ENCODE results near the gene FBXW4.
"Not testable (repeated sequence)": the region's sequence is repeated elsewhere in the genome, so short reads cannot be mapped to it uniquely, and the experiment has no call there.

FBXW4 gene

DNA sequence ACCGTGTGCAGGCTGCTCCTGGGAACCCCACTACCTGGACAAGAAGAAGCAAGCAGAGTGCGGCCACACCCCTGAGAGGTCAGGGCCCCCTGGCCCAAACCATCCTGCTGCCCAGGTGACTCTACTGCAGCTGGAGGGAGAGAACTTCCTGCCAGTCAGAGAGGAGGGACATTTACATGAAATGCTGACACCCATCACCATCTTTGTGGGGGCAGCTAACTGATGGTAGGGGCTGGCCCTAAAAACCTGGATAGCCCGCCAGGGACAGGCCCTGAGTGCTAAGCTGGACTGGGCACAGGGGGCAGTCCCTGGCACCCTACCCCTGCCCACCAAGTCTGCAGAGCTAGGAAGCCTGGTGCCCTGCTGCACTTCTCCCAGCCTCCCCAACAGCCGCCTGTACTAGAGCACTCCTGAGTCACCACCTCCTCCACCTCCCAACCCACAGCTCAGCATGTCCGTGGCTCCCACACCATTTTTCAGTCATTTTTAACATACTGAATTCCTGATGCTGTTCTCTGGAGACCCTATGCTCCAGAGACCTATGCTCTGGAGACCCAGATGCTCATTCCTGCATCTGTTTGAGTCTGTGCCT is 79.3 kb downstream of the FBXW4 start:
- DNase-seq: no peak

- DNase-seq: no peak
These were observed 80.1 kb downstream of the FBXW4 start for GRCh38 chr10:101614663-101615524.

- no peak for DNase-seq
These were observed 81.3 kb downstream of the FBXW4 start for GRCh38 chr10:101613646-101614045.

GRCh38 chr10:101612872-101613271 is 82.1 kb downstream of the FBXW4 start:
- DNase-seq: no peak

- no peak for DNase-seq
These were observed 82.9 kb downstream of the FBXW4 start for GRCh38 chr10:101612086-101612485.

- DNase-seq: peak; percentile 16 to 31
These were observed 83.7 kb downstream of the FBXW4 start for GRCh38 chr10:101611096-101611905.

DNA sequence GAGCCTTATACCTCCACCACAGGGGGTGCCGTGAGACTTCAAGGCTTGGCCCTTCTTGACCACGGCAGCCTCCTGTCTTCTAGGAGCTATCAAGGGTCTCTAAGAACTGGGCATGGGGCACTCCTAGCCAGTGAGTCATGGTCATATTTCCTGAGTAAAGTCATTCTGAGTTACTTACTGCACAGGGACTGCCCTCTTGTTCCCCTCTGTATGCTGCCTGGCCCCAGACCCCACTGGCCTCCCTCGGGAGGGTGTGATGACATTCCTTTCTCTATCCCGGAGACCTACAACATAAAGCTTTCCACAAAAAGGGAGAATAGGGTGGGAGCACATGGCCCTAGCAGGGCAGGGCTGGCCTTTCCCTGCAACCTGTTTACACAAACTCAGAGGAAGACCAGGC is 85.5 kb downstream of the FBXW4 start:
- DNase-seq: no peak

GRCh38 chr10:101607124-101607523 is 87.8 kb downstream of the FBXW4 start:
- no peak for DNase-seq

DNA sequence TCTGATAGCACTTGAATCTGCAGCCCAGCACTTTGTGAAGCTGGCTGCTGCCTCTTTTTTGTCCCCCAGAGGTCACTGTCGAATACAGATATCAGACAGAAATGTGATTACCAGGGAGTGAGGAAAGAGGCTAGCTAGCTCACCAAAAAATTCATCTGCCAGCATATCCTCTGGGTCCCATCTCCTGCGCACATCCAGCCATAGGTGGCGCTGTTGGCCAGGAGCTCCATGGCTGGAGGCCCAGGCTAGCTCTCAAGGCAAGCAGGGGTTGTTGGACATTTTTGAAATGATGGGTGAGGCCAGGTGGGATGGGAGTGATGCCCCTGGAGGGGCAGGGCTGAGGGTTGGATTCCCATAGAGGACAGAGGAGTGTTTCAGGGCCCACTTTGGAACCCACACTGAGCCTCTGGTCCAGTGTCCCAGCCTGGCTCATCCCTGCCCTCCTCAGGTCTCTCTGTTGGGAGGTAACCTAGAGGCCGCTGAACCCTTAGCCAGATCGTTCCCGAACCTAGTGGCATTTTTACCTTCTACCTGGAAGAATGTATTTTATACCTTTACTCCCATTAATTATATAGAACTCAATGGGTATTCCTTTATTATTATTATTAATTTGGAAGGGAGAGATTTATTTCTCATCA is 92.1 kb downstream of the FBXW4 start:
- DNase-seq: peak; percentile 82 to 86

- no peak for DNase-seq
These were observed 93.4 kb downstream of the FBXW4 start for GRCh38 chr10:101601541-101601940.

GRCh38 chr10:101597091-101597900 is 97.7 kb downstream of the FBXW4 start:
- no peak for DNase-seq

DNA sequence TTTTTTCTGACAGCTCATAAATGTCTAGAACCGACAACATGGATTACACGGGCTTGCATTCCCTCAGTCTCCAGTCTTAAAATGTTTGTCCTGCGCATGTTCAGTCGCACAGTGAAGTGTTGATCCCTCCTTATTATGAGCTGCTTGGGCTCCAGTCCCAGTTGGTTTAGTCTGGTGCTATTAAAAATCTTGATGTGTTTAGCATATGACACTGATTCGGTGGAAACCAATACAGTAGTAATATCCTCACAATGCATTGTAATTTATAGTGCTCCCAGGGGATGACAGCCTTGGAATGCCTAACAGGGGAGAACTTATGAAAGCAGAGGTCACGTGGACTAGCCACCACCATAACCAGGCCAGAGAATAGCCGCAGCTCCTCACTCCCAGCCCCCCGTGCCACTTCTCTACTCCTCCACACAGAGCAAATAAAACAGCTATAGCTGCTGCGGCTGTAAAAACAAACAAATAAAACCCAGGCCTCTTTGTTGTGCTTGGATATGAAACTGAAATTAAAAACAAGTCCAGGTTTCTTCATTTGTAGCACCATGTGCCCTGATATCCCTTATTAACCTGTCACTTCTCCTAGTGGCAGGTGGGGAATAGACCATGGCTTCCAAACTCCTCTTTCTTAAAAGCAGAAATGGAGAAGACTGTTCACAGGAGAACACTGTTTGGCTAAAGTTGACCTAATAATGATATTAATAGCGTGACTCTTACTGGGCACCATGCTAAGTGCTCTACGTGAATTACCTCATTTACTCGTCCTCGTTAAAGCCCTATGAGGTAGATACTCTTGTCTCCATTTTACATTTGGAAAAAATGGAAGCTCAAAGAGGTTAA is 99.2 kb downstream of the FBXW4 start:
- DNase-seq: no peak

DNA sequence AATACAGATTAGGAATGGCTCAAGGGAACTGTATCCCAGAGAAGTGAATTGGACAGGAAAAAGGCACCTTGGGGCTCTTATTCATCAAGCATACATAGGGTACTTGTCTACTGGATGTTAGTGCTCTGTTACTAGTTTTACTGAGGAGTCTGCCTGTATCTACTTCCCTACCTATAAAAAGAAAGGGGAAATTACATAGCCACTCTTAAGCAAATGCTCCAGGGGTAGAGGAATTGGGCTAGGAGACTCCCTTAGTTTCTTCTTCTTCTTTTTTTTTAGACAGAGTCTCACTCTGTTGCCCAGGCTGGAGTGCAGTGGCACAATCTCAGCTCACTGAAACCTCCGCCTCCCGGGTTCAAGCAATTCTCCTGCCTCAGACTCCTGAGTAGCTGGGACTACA is 101.6 kb downstream of the FBXW4 start:
- not testable (repeated sequence) for DNase-seq

GRCh38 chr10:101588879-101589278 is 106.1 kb downstream of the FBXW4 start:
- no peak for DNase-seq

DNA sequence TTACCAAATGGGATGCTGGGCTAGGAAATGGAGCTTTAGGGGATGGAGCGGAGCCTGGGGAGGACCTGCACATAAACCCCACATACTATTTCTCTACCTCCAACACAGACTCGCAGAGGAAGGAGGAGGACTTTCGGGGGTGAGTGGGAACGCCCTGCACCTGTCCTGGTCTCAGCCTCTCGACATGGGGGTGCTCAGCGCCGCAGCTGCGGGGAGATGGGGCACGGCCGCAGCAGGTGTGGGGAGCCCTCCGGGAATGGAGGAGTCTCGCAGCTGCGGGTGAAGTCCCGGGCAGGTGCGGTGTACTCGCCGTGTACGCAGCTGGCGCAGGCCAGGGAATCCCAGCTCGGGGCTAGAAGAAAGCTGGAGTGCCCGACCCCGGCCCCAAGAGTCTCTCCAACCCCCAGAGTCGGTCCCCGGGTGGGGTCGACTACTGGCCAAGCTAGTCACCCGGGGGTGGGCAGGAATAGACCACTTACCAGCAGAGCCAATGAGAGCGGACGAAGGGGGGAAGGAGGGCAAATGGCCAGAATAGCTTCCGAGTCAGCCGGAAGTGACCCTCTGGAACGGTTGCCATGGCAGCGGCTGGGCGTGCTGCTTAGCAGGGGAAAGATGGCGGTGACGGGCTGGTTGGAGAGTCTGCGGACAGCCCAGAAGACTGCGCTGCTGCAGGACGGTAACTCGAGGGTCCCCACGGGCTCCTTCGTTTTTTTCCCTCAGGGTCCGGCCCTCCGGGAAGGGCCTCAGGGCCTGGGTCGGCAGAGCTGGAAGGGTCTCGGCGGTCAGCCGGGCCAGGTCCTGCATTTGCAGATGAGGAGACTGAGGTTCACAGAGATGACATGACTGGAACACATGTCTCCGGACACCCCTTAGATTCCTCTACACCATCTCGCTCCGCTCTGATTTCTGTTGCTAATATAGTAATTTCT is 107.0 kb downstream of the FBXW4 start, which contains the start of the genes DPCD and POLL:
TSS of gene DPCD (plus strand) at position 597 of the 929 bp plus-strand sequence. CDS start at position 613, 16 bp downstream.
TSS of gene POLL (minus strand) at position 533 of the 929 bp plus-strand sequence. CDS start 897 bp downstream, outside the sequence.
- DNase-seq: peak; percentile 96 to 97

DNA sequence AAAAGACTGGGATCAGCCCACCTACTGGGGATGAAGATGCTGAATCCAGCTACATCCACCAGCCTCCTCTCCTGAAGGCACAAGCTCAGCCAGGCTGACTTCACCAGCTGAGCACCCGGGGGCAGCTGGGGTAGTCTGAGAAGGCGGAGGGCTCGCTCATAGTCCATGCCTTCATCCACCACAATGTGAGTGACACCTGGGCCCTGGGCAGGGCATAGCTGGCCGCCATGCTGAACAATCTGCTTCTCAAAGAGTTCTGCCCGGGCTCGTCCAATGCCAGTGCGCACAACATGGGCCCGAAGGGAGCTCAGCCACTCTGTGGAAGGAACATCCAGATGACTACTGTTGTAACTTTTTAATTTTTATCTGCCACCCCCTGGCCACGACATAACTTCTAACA is 109.1 kb downstream of the FBXW4 start:
- no peak for DNase-seq

GRCh38 chr10:101580486-101581399 is 114.2 kb downstream of the FBXW4 start:
- DNase-seq: no peak

DNA sequence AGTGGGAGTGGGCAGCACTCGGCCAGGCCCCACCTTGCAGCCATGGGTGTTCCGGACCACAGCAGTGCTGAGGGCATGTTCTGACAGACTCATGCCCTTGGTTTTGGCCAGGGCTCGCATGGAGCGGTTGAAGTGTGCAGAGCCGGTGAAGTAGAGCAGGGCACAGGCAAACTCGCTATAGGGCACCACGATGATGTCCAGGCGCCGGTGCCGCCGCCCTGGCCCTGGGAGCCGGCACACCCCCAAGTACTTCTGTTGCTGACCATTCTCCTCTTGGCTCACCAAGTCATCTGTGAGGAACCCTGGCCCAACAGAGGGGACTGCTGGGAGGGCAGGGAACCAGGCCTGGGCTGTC is 115.5 kb downstream of the FBXW4 start:
- DNase-seq: no peak

Measured in activated CD4-positive, alpha-beta T cell treated with anti-CD3 and anti-CD28 coated beads, Interleukin-2, amount 50 U/mL, for 48 hours (primary cell).